HEK293 (cell line): ENCODE data around the gene RIPOR3.
A peak's percentile ranks its signal among the peaks of the same experiment; 100 is the strongest.

Source experiments
- ATF2 ChIP-seq: fragments of 450-650 bp; formaldehyde crosslinking; IDR thresholded peaks from 2 replicates; pipeline ENCODE4 v1.5.1; 2016; ENCODE audit warnings: missing biosample characterization, missing genetic modification characterization, low read depth
- OVOL3 ChIP-seq: fragments of 450-650 bp; formaldehyde crosslinking; IDR thresholded peaks from 2 replicates; pipeline ENCODE4 v1.5.1; 2016; ENCODE audit warnings: missing biosample characterization, missing genetic modification characterization
- TSHZ1 ChIP-seq: fragments of 450-650 bp; formaldehyde crosslinking; IDR thresholded peaks from 2 replicates; pipeline ENCODE4 v1.5.1; 2016; ENCODE audit warnings: missing biosample characterization, missing genetic modification characterization, borderline replicate concordance
- ZFHX2 ChIP-seq: fragments of 450-650 bp; formaldehyde crosslinking; conservative IDR thresholded peaks from 2 replicates; pipeline ENCODE4 v1.5.1; 2016; ENCODE audit warnings: missing biosample characterization, missing genetic modification characterization
- ZIC2 ChIP-seq: fragments of 450-650 bp; formaldehyde crosslinking; IDR thresholded peaks from 2 replicates; pipeline ENCODE4 v1.5.1; 2016; ENCODE audit warnings: missing biosample characterization, missing genetic modification characterization
- ZNF140 ChIP-seq: fragments of 450-650 bp; formaldehyde crosslinking; IDR thresholded peaks from 2 replicates; pipeline ENCODE4 v1.5.1; 2016; ENCODE audit warnings: missing biosample characterization, missing genetic modification characterization
- ZNF146 ChIP-seq: fragments of 450-650 bp; formaldehyde crosslinking; IDR thresholded peaks from 2 replicates; pipeline ENCODE4 v1.5.1; 2016; ENCODE audit warnings: missing biosample characterization, missing genetic modification characterization
- ZNF184 ChIP-seq: fragments of 450-650 bp; IDR thresholded peaks from 2 replicates; pipeline ENCODE4 v1.5.1; 2018; ENCODE audit warnings: missing biosample characterization, mild to moderate bottlenecking, missing genetic modification characterization
- ZNF202 ChIP-seq: fragments of 450-650 bp; formaldehyde crosslinking; IDR thresholded peaks from 2 replicates; pipeline ENCODE4 v1.5.1; 2016; ENCODE audit warnings: missing biosample characterization, missing genetic modification characterization, borderline replicate concordance
- ZNF302 ChIP-seq: fragments of 450-650 bp; formaldehyde crosslinking; IDR thresholded peaks from 2 replicates; pipeline ENCODE4 v1.5.1; 2016; ENCODE audit warnings: missing biosample characterization, missing genetic modification characterization, low read depth
- ZNF366 ChIP-seq: fragments of 450-650 bp; formaldehyde crosslinking; conservative IDR thresholded peaks from 2 replicates; pipeline ENCODE4 v1.5.1; 2016; ENCODE audit warnings: missing biosample characterization, missing genetic modification characterization
- ZNF501 ChIP-seq: fragments of 450-650 bp; formaldehyde crosslinking; IDR thresholded peaks from 2 replicates; pipeline ENCODE4 v1.5.1; 2016; ENCODE audit warnings: missing biosample characterization, missing genetic modification characterization
- ZNF530 ChIP-seq: fragments of 450-650 bp; formaldehyde crosslinking; IDR thresholded peaks from 2 replicates; pipeline ENCODE4 v1.5.1; 2016; ENCODE audit warnings: low read depth, missing biosample characterization, missing genetic modification characterization
- ZNF561 ChIP-seq: fragments of 450-650 bp; IDR thresholded peaks from 2 replicates; pipeline ENCODE4 v1.5.1; 2018; ENCODE audit warnings: missing biosample characterization, missing genetic modification characterization, borderline replicate concordance
- ZNF639 ChIP-seq: fragments of 450-650 bp; formaldehyde crosslinking; IDR thresholded peaks from 2 replicates; pipeline ENCODE4 v1.5.1; 2016; ENCODE audit warnings: missing biosample characterization, missing genetic modification characterization
- ZNF670 ChIP-seq: fragments of 450-650 bp; formaldehyde crosslinking; IDR thresholded peaks from 2 replicates; pipeline ENCODE4 v1.5.1; 2016; ENCODE audit warnings: missing biosample characterization, missing genetic modification characterization, low read depth
- ZNF677 ChIP-seq: fragments of 450-650 bp; IDR thresholded peaks from 2 replicates; pipeline ENCODE4 v1.5.0; 2018; ENCODE audit warnings: missing biosample characterization, mild to moderate bottlenecking, missing genetic modification characterization, moderate library complexity
- ZNF837 ChIP-seq: fragments of 450-650 bp; formaldehyde crosslinking; IDR thresholded peaks from 2 replicates; pipeline ENCODE4 v1.5.1; 2016; ENCODE audit warnings: missing biosample characterization, missing genetic modification characterization
- TF ChIP-seq, protein P1 (sequence below): fragments of 450-650 bp; formaldehyde crosslinking; IDR thresholded peaks from 2 replicates; pipeline ENCODE4 v1.5.1; 2016; ENCODE audit warnings: missing biosample characterization, missing genetic modification characterization
- TF ChIP-seq, protein P2 (sequence below): fragments of 450-650 bp; IDR thresholded peaks from 2 replicates; pipeline ENCODE4 v1.5.1; 2018; ENCODE audit warnings: missing biosample characterization, missing genetic modification characterization
- TF ChIP-seq, protein P3 (sequence below): fragments of 450-650 bp; formaldehyde crosslinking; IDR thresholded peaks from 2 replicates; pipeline ENCODE4 v1.5.1; 2016; ENCODE audit warnings: missing biosample characterization, missing genetic modification characterization, borderline replicate concordance

The RIPOR3 gene

DNA sequence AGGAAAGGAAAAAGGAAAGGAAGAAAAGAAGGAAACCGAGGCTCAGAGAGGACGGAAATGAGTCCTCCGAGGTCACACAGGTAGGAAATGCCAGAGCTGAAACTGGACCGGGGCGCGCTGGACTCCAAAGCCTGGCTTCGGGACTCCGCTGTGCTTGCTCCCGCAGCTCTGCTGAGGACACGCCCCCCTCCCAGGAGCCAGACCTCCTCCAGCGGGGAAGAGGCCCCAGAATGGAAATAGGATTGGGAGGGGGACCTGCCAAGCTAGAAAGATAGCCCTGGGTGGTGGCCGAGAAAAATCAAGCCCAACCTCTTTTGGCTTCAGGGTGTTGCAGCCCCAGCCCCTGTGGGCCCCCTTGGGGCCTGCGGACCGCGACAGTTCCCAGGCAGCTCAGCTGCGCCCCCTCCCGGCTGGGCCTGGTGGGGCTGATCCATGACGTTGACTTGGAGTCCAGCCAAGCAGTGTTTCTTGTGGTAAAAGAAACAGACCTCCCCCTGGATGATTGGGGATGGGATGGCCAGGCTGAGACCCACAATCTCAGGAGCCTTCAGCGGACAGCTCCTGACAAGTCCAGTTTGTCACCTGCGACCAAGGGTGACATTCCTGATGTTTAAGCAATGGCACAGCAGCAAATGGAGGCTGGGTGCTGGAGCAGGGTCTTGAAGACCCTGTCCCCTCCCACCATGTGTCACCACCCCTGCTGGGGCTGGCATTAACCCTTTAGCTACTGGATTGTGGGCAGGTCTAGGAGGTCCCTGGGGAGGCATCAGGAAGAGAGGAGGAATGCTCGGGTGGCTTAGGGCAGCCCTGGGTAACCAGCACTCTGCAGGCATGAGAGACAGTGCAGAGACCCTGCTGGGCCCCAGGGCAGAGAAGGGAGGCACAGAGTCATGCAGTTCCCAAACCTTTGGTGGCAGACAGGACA is 55.4 kb downstream of the RIPOR3 start (continued):
- TF ChIP-seq, protein P1, sequence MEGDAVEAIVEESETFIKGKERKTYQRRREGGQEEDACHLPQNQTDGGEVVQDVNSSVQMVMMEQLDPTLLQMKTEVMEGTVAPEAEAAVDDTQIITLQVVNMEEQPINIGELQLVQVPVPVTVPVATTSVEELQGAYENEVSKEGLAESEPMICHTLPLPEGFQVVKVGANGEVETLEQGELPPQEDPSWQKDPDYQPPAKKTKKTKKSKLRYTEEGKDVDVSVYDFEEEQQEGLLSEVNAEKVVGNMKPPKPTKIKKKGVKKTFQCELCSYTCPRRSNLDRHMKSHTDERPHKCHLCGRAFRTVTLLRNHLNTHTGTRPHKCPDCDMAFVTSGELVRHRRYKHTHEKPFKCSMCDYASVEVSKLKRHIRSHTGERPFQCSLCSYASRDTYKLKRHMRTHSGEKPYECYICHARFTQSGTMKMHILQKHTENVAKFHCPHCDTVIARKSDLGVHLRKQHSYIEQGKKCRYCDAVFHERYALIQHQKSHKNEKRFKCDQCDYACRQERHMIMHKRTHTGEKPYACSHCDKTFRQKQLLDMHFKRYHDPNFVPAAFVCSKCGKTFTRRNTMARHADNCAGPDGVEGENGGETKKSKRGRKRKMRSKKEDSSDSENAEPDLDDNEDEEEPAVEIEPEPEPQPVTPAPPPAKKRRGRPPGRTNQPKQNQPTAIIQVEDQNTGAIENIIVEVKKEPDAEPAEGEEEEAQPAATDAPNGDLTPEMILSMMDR (tag by site-specific recombination): peak; percentile 94
- no peak for TF ChIP-seq OVOL3 (tag by site-specific recombination)
- TF ChIP-seq ZNF202 (tag by site-specific recombination): no peak
- TF ChIP-seq ATF2: peak; percentile 82
- TF ChIP-seq TSHZ1 (tag by site-specific recombination): no peak
- TF ChIP-seq, protein P2, sequence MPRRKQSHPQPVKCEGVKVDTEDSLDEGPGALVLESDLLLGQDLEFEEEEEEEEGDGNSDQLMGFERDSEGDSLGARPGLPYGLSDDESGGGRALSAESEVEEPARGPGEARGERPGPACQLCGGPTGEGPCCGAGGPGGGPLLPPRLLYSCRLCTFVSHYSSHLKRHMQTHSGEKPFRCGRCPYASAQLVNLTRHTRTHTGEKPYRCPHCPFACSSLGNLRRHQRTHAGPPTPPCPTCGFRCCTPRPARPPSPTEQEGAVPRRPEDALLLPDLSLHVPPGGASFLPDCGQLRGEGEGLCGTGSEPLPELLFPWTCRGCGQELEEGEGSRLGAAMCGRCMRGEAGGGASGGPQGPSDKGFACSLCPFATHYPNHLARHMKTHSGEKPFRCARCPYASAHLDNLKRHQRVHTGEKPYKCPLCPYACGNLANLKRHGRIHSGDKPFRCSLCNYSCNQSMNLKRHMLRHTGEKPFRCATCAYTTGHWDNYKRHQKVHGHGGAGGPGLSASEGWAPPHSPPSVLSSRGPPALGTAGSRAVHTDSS (tag by site-specific recombination): no peak
- TF ChIP-seq ZNF530 (tag by site-specific recombination): no peak
- TF ChIP-seq ZNF561: peak; percentile 92; the same call in 1 of the 2 replicates
- TF ChIP-seq, protein P3, sequence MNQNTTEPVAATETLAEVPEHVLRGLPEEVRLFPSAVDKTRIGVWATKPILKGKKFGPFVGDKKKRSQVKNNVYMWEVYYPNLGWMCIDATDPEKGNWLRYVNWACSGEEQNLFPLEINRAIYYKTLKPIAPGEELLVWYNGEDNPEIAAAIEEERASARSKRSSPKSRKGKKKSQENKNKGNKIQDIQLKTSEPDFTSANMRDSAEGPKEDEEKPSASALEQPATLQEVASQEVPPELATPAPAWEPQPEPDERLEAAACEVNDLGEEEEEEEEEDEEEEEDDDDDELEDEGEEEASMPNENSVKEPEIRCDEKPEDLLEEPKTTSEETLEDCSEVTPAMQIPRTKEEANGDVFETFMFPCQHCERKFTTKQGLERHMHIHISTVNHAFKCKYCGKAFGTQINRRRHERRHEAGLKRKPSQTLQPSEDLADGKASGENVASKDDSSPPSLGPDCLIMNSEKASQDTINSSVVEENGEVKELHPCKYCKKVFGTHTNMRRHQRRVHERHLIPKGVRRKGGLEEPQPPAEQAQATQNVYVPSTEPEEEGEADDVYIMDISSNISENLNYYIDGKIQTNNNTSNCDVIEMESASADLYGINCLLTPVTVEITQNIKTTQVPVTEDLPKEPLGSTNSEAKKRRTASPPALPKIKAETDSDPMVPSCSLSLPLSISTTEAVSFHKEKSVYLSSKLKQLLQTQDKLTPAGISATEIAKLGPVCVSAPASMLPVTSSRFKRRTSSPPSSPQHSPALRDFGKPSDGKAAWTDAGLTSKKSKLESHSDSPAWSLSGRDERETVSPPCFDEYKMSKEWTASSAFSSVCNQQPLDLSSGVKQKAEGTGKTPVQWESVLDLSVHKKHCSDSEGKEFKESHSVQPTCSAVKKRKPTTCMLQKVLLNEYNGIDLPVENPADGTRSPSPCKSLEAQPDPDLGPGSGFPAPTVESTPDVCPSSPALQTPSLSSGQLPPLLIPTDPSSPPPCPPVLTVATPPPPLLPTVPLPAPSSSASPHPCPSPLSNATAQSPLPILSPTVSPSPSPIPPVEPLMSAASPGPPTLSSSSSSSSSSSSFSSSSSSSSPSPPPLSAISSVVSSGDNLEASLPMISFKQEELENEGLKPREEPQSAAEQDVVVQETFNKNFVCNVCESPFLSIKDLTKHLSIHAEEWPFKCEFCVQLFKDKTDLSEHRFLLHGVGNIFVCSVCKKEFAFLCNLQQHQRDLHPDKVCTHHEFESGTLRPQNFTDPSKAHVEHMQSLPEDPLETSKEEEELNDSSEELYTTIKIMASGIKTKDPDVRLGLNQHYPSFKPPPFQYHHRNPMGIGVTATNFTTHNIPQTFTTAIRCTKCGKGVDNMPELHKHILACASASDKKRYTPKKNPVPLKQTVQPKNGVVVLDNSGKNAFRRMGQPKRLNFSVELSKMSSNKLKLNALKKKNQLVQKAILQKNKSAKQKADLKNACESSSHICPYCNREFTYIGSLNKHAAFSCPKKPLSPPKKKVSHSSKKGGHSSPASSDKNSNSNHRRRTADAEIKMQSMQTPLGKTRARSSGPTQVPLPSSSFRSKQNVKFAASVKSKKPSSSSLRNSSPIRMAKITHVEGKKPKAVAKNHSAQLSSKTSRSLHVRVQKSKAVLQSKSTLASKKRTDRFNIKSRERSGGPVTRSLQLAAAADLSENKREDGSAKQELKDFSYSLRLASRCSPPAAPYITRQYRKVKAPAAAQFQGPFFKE (tag by site-specific recombination): no peak
- TF ChIP-seq ZNF184 (tag by site-specific recombination): peak; percentile 78
- no peak for TF ChIP-seq ZNF140
- peak; percentile 67 for TF ChIP-seq ZNF366 (tag by site-specific recombination)
- no peak for TF ChIP-seq ZNF670
- TF ChIP-seq ZNF639 (tag by site-specific recombination): peak; percentile 59; the same call in 1 of the 2 replicates
- TF ChIP-seq ZFHX2 (tag by site-specific recombination): no peak
- no peak for TF ChIP-seq ZNF146 (tag by site-specific recombination)
- peak; percentile 73 for TF ChIP-seq ZIC2
- TF ChIP-seq ZNF501 (tag by site-specific recombination): no peak
- no peak for TF ChIP-seq ZNF302 (tag by site-specific recombination)
- no peak for TF ChIP-seq ZNF677 (tag by site-specific recombination)
- TF ChIP-seq ZNF837 (tag by site-specific recombination): no peak
